ENCODE data around the gene SRP68. TPM values are rescaled to one million over a fixed set of nuclear protein-coding genes. Genes with fewer than 3 reads are reported as not detected.

The SRP68 gene
- total and polyA plus RNA-seq, 2 of the 4 experiments (the other 2 are of a cell fraction) = 47.1 to 82.6 TPM

DNA sequence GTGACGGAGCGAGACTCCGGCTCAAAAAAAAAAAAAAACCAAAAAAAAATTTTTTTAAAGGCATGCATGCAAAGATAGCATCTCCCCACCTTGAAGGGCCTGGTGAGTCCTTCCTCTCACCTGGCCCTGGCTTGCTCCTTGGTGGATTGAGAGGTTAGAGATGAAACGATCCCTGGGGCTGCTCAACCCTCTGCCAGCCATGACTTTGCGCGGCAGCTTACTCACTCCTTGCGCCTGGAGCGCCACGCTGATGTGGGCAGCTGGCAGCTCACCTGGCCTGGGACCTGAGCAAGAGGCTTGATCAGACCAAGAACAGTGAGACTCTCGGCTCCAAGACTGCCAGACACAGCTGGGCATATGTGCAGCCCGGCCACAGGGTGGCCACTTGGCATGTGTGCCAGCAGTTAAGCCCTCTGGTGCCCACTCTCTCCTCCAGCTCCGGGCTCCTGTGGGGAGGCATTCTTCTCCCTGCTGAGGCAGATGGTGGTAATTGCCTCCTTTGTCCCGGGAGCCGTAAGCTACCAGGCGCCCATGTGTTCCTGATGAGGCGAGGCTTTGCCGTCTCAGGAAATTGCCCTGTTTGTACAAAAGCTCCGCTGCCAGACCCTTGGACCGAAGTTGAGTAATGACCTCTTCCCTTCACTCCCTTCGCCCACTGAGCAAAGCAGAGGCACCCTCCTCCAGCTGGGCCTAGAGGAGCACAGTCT lies 40.1 kb downstream of the SRP68 start:
- ChIA-PET POLR2A (ENCODE audit: unreplicated experiment) (no interaction called here), CTCF (interaction anchor here (0.6 kb wide), 2 partner anchors 53 to 492 kb away, joined by 4 to 5 read pairs; partner anchors contain the start of genes ACOX1 and TEN1)
- Histone ChIP-seq H2BK5ac (ENCODE audit: low read depth, low read length, poor library complexity, severe bottlenecking) (no peak overlapping the region), H3K36me3 (ENCODE audit: control insufficient read depth, insufficient read depth, low read length) (0 out of 2 replicates have a peak, but pooled peaks cover 2% of the 10 kb centered on the region), H3K4me2 (ENCODE audit: low read depth, low read length) (no peak overlapping the region), H4K20me1 (ENCODE audit: insufficient read depth, low read length) (no peaks in the 10 kb centered on the region), H3K4me3 (ENCODE audit: insufficient read depth, low read depth, low read length) (no peak overlapping the region), H2BK20ac (ENCODE audit: low read depth, low read length) (no peak overlapping the region), H3K23ac (ENCODE audit: low read depth, low read length) (no peak overlapping the region), H2AK9ac (replicated peaks; ENCODE audit: low read depth, low read length, poor library complexity) (no peak overlapping the region), H3K18ac (ENCODE audit: low read depth, low read length) (no peak overlapping the region), H3K9me1 (ENCODE audit: insufficient read depth, low read length) (no peaks in the 10 kb centered on the region; the same call in 1 of the 2 replicates), H2AK5ac (ENCODE audit: low read depth, low read length) (no peak overlapping the region), H3K9me3 (ENCODE audit: control insufficient read depth, insufficient read depth, low read length) (no peaks in the 10 kb centered on the region), H3K56ac (ENCODE audit: extremely low read depth, insufficient read depth, low read length) (no peak overlapping the region), H2AFZ (replicated peaks; ENCODE audit: low read length, poor library complexity) (no peak overlapping the region), H3K27ac (ENCODE audit: insufficient read depth, low read length) (no peak overlapping the region), H3K14ac (replicated peaks; ENCODE audit: low read depth, low read length) (no peak overlapping the region), H3K4me1 (ENCODE audit: control insufficient read depth, insufficient read depth, low read length) (peaks cover 2% of the 10 kb centered on the region; the same call in 1 of the 2 replicates), H4K8ac (ENCODE audit: low read depth in 2 of 2, low read length in 2 of 2) (no peak overlapping the region), H2BK120ac (ENCODE audit: low read depth, low read length) (no peak overlapping the region), H3K27me3 (ENCODE audit: control insufficient read depth, insufficient read depth, low read length) (no peaks in the 10 kb centered on the region), H4K91ac (ENCODE audit: insufficient read depth, low read depth, low read length) (no peak overlapping the region), H4K5ac (ENCODE audit: low read depth, low read length) (no peak overlapping the region), H3K79me1 (ENCODE audit: low read depth in 1 of 2, low read length in 2 of 2) (no peaks in the 10 kb centered on the region), H3K4ac (ENCODE audit: low read depth, low read length) (no peak overlapping the region), H2BK15ac (ENCODE audit: low read depth, low read length) (no peak overlapping the region), H3K9ac (ENCODE audit: low read depth, low read length) (no peak overlapping the region)
- no peak for TF ChIP-seq CHD1 (IDR thresholded peaks at IDR 0.05; ENCODE audit: low read depth, low read length)
- TF ChIP-seq, protein P1, sequence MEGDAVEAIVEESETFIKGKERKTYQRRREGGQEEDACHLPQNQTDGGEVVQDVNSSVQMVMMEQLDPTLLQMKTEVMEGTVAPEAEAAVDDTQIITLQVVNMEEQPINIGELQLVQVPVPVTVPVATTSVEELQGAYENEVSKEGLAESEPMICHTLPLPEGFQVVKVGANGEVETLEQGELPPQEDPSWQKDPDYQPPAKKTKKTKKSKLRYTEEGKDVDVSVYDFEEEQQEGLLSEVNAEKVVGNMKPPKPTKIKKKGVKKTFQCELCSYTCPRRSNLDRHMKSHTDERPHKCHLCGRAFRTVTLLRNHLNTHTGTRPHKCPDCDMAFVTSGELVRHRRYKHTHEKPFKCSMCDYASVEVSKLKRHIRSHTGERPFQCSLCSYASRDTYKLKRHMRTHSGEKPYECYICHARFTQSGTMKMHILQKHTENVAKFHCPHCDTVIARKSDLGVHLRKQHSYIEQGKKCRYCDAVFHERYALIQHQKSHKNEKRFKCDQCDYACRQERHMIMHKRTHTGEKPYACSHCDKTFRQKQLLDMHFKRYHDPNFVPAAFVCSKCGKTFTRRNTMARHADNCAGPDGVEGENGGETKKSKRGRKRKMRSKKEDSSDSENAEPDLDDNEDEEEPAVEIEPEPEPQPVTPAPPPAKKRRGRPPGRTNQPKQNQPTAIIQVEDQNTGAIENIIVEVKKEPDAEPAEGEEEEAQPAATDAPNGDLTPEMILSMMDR (conservative IDR thresholded peaks at IDR 0.05; ENCODE audit: low read depth, low read length) = no peak
- TF ChIP-seq SMC3 (IDR thresholded peaks at IDR 0.05; ENCODE audit: low read depth, low read length) = no peak
- TF ChIP-seq MXI1 (IDR thresholded peaks at IDR 0.05; ENCODE audit: borderline replicate concordance, low read depth, low read length) = no peak
- no peak for TF ChIP-seq POLR2A (IDR thresholded peaks at IDR 0.05; ENCODE audit: low read depth, low read length)
- TF ChIP-seq USF2 (IDR thresholded peaks at IDR 0.05; ENCODE audit: low read depth, low read length) = no peak
- no peak for TF ChIP-seq RAD21 (IDR thresholded peaks at IDR 0.05; ENCODE audit: low read length)
- TF ChIP-seq NFE2L2 (IDR thresholded peaks at IDR 0.05; ENCODE audit: low read depth, low read length) = no peak
- TF ChIP-seq MAZ (IDR thresholded peaks at IDR 0.05; ENCODE audit: borderline replicate concordance, low read depth, low read length) = no peak
- TF ChIP-seq FOS (IDR thresholded peaks at IDR 0.05; ENCODE audit: low read depth, low read length) = no peak
- TF ChIP-seq CEBPB (IDR thresholded peaks at IDR 0.05; ENCODE audit: low read depth, low read length) = no peak
- TF ChIP-seq MAFK (IDR thresholded peaks at IDR 0.05; ENCODE audit: low read depth, low read length) = no peak
- no peak for TF ChIP-seq RCOR1 (IDR thresholded peaks at IDR 0.05; ENCODE audit: insufficient replicate concordance, low read length)
- no peak for TF ChIP-seq RFX5 (IDR thresholded peaks at IDR 0.05; ENCODE audit: low read depth, low read length)
- TF ChIP-seq, protein P2, sequence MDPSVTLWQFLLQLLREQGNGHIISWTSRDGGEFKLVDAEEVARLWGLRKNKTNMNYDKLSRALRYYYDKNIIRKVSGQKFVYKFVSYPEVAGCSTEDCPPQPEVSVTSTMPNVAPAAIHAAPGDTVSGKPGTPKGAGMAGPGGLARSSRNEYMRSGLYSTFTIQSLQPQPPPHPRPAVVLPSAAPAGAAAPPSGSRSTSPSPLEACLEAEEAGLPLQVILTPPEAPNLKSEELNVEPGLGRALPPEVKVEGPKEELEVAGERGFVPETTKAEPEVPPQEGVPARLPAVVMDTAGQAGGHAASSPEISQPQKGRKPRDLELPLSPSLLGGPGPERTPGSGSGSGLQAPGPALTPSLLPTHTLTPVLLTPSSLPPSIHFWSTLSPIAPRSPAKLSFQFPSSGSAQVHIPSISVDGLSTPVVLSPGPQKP (IDR thresholded peaks at IDR 0.05; ENCODE audit: borderline replicate concordance, low read depth, low read length) = no peak
- no peak for TF ChIP-seq BHLHE40 (IDR thresholded peaks at IDR 0.05; ENCODE audit: low read depth, low read length)
- dilution Hi-C loops (cut with HindIII; ENCODE audit: low sequenced_read_pairs, unreplicated experiment) = no loop called here
- no TSS peak for BruUV-seq (replicated peaks)
- 90% methylated on average over 7 of the region's 20 CpGs; no CpG with 5 or more reads in 1 of the 2 experiments for WGBS, 2 experiments (ENCODE audit: extremely low coverage in 2 of 2, insufficient read length in 1 of 2)
- in situ Hi-C loops (cut with MboI; ENCODE audit: low sequenced_read_pairs) = no loop called here
- intact Hi-C loops (cut with micrococcal nuclease) = no loop called here
- DNase-seq (no peak), ATAC-seq (ENCODE audit: low read depth) (no peak)

All from IMR-90 (cell line).